Endothelial cell of umbilical vein (primary cell): ENCODE results near the gene ZNF724. TPM values are rescaled to one million over a fixed set of nuclear protein-coding genes. Genes with fewer than 3 reads are reported as not detected.
"Not testable (repeated sequence)": the region's sequence is repeated elsewhere in the genome, so short reads cannot be mapped to it uniquely, and the experiment has no call there.

Source experiments
- BruUV-seq: library from RNA; stranded (reverse); fragments of 400-500 nt; replicated peaks from 2 replicates; lab custom pipeline; 2021; lab: Mats Ljungman, UMichigan
- CTCF ChIA-PET: fragments of 300-600, 350-600 bp; sonication (Branson Sonifier 250); formaldehyde crosslinking; loops from one replicate; lab custom pipeline; 2021; ENCODE audit warnings: antibody characterized with exemption, inconsistent platforms; lab: Charles Lee
- POLR2A ChIA-PET: fragments of 300-600, 350-600 bp; sonication (Branson Sonifier 250); formaldehyde crosslinking; loops from one replicate; lab custom pipeline; 2021; ENCODE audit warnings: antibody characterized with exemption, inconsistent platforms; lab: Charles Lee
- DNase-seq: peaks from one replicate; pipeline ENCODE4 v3.0.0-alpha.2; 2011; ENCODE audit warnings: low read depth, low spot score
- FAIRE-seq: peaks from 2 replicates; lab custom pipeline; 2011; peaks lifted over from hg19 to GRCh38; lab: Jason Lieb, UNC
- H2AFZ ChIP-seq: 2 replicates; pipeline ENCODE4 v1.6.0; 2012; ENCODE audit warnings: low read depth, low read length, control low read depth, inconsistent platforms
- H3K27ac ChIP-seq: 2 replicates; pipeline ENCODE4 v1.5.1; 2011; ENCODE audit warnings: low read depth, mild to moderate bottlenecking, control low read depth, low read length, moderate library complexity; ENCODE audit not compliant: insufficient read depth
- H3K27me3 ChIP-seq, 2 experiments: 2 replicates each; pipeline versions ENCODE4 v1.6.0 to v1.6.1; 2011; ENCODE audit warnings: low read length in 2 of 2, mixed read lengths in 1 of 2; ENCODE audit not compliant: control insufficient read depth in 2 of 2, insufficient read depth in 2 of 2
- H3K36me3 ChIP-seq, 2 experiments: 2 replicates in 1 of 2; 3 replicates in 1 of 2; pipeline ENCODE4 v1.5.1; 2011; ENCODE audit warnings: low read length in 2 of 2, mild to moderate bottlenecking in 1 of 2, moderate library complexity in 1 of 2; ENCODE audit not compliant: control insufficient read depth in 2 of 2, insufficient read depth in 2 of 2; ENCODE audit errors: extremely low read depth in 1 of 2
- H3K4me1 ChIP-seq: 3 replicates; pipeline ENCODE4 v1.5.1; 2011; ENCODE audit warnings: mild to moderate bottlenecking, low read length; ENCODE audit not compliant: control insufficient read depth, insufficient read depth; ENCODE audit errors: extremely low read depth
- H3K4me2 ChIP-seq: 2 replicates; pipeline ENCODE4 v1.6.1; 2011; ENCODE audit warnings: low read length, control low read depth, mixed read lengths; ENCODE audit not compliant: insufficient read depth
- H3K4me3 ChIP-seq, 3 experiments: fragments of 200-600 bp in 1 of 3; sonication (generic), shearing (Covaris generic) in 1 of 3; replicated peaks in 1 of 3; 2 replicates each; pipeline ENCODE4 v1.5.1; 2011 to 2016; ENCODE audit warnings: control low read depth in 3 of 3, low read length in 3 of 3, mild to moderate bottlenecking in 2 of 3, inconsistent platforms in 1 of 3, low read depth in 1 of 3, moderate library complexity in 1 of 3; ENCODE audit not compliant: insufficient read depth in 1 of 3
- H3K79me2 ChIP-seq: 2 replicates; pipeline ENCODE4 v1.6.0; 2012; ENCODE audit warnings: low read length, inconsistent platforms; ENCODE audit not compliant: control insufficient read depth, insufficient read depth
- H3K9ac ChIP-seq: replicated peaks from 2 replicates; pipeline ENCODE3; 2011; ENCODE audit warnings: low read length, control low read depth; ENCODE audit not compliant: insufficient read depth; ENCODE audit errors: extremely low read depth
- H3K9me1 ChIP-seq: replicated peaks from 3 replicates; pipeline ENCODE4 v1.6.0; 2011; ENCODE audit warnings: mild to moderate bottlenecking, low read length; ENCODE audit not compliant: control insufficient read depth, insufficient read depth; ENCODE audit errors: extremely low read depth
- H3K9me3 ChIP-seq: replicated peaks from 2 replicates; pipeline ENCODE4 v1.5.1; 2012; ENCODE audit warnings: low read length, inconsistent platforms; ENCODE audit not compliant: control insufficient read depth, insufficient read depth
- H4K20me1 ChIP-seq: replicated peaks from 2 replicates; pipeline ENCODE3; 2011; ENCODE audit warnings: mild to moderate bottlenecking, low read length; ENCODE audit not compliant: control insufficient read depth, insufficient read depth; ENCODE audit errors: extremely low read depth
- EZH2 ChIP-seq: IDR thresholded peaks from 2 replicates; pipeline ENCODE4 v1.6.1; 2012; ENCODE audit warnings: borderline replicate concordance, low read depth, mild to moderate bottlenecking, moderate library complexity, low read length, inconsistent platforms; ENCODE audit not compliant: severe bottlenecking
- FOS ChIP-seq: IDR thresholded peaks from 2 replicates; pipeline ENCODE4 v1.6.1; 2011; ENCODE audit warnings: mild to moderate bottlenecking, low read length, moderate library complexity, borderline replicate concordance; ENCODE audit not compliant: insufficient read depth
- POLR2AphosphoS5 ChIP-seq: IDR thresholded peaks from 2 replicates; pipeline ENCODE4 v1.6.1; 2012; ENCODE audit warnings: low read depth, mild to moderate bottlenecking, control low read depth, low read length, moderate library complexity; ENCODE audit not compliant: insufficient read depth
- dilution Hi-C: fragments of 300-500 bp; cut with MboI; formaldehyde crosslinking; loops from one replicate; pipeline ENCODE4 v1.15.0; 2019; ENCODE audit warnings: low sequenced_read_pairs; ENCODE audit not compliant: extremely low pct_ligation_motif_present
- intact Hi-C: fragments of 100-400 bp; cut with micrococcal nuclease; formaldehyde crosslinking; loops from one replicate; pipeline ENCODE4 v1.10.0; 2022
- polyA plus RNA-seq, 4 experiments: library from polyadenylated mRNA; depleted of rRNA in 3 of 4; stranded (reverse) in 3 of 4; unstranded in 1 of 4; fragments of >200 nt; gene quantifications; 2 replicates each; pipeline versions ENCODE4 v1.2.1 to v1.2.3, GENCODE V29; 2011 to 2012; ENCODE audit warnings: missing spikeins in 1 of 4
- total RNA-seq: library from RNA; stranded (reverse); gene quantifications from 2 replicates; pipeline ENCODE4 v1.2.3, GENCODE V29; 2021
- TF ChIP-seq, protein P1 (sequence below), 2 donors: IDR thresholded peaks; 1 replicate in 1 of 2; 2 replicates in 1 of 2; pipeline ENCODE4 v1.5.1; 2011; ENCODE audit warnings: low read length in 2 of 2, mild to moderate bottlenecking in 2 of 2, moderate library complexity in 2 of 2, control low read depth in 1 of 2, inconsistent platforms in 1 of 2, low read depth in 1 of 2; ENCODE audit not compliant: insufficient read depth in 1 of 2; ENCODE audit errors: extremely low read depth in 1 of 2
- TF ChIP-seq, protein P2 (sequence below): IDR thresholded peaks from 2 replicates; pipeline ENCODE4 v1.6.1; 2011; ENCODE audit not compliant: insufficient read depth, insufficient read length

Gene ZNF724
- total and polyA plus RNA-seq, 2 donors (not counting 3 experiments of a cell fraction or from before 2014, with no cell fraction given) = 0.77 to 6.0 TPM

DNA sequence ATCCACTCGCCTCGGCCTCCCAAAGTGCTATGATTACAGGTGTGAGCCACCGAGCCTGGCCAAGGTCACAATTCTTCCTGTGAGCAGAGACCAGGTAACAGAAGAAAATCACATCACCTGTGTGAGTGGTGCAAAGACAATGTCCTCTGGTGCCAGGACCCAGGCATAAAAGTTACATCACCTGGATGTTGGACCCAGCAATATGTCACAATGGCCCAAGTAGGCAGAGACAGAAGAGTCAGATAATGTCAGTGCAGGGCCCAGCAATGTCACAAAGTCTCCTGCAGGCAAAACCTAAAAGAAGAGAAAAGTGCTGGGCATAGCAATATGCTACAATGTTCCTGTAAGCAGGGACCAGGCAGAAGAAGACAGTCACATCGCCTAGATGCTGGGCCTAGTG is 5.5 kb upstream of the ZNF724 start:
- Histone ChIP-seq H4K20me1 (no peaks in the 10 kb centered on the region), H3K4me2 (no peak overlapping the region), H3K27me3 (no peaks in the 10 kb centered on the region), H3K27ac (no peak overlapping the region), H2AFZ (no peak overlapping the region), H3K9ac (no peak overlapping the region), H3K4me3 (no peak overlapping the region), H3K79me2 (no peaks in the 10 kb centered on the region), H3K4me1 (no peaks in the 10 kb centered on the region), H3K9me3 (no peaks in the 10 kb centered on the region), H3K36me3 (no peaks in the 10 kb centered on the region), H3K9me1 (no peaks in the 10 kb centered on the region)
- CTCF ChIA-PET = no interaction called here
- FAIRE-seq (no peak), DNase-seq (no peak)
- dilution Hi-C loops (no loop called here), intact Hi-C loops (no loop called here)
- no peak for TF ChIP-seq EZH2
- POLR2A ChIA-PET = no interaction called here
- BruUV-seq = no TSS peak

DNA sequence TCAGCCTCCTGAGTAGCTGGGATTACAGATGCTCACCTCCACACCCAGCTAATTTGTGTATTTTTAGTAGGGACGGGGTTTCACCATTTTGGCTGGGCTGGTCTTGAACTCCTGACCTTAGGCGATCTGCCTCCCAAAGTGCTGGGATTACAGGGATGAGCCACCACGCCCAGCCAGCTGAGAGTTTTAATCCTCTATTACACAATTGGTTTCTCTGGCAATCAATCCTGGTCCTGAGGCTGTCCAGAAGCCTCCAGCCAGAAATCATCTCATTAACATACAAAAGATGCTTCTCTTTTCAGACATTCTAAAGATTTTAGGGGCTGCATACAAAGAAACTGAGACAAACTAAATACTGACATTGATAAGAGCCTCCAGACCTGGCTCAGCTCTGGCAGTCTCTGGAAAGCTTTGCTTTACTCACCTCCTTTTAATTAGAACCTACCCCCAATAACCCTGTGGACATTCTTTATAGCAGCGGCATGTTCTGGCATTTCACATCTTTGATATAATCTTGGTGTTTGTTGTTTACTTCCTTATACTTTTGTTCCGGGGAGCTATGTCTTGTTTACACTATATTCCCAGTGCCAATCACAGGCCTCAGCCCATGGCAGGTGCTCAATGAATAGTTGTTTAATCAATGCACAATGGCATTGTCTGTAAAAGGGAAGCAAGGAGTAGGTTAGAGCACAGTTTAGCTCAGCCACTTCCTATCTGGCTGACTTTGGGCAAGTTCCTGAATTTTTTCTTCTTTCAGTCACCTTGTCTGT is 4.1 kb upstream of the ZNF724 start:
- H3K4me3 ChIP-seq = no peak overlapping the region
- no TSS peak for BruUV-seq
- H3K27me3 ChIP-seq = no peaks in the 10 kb centered on the region
- intact Hi-C loops (loop anchor here (5.0 kb wide), 1 partner anchor 137 kb away; the partner anchor contains the start of gene ZNF730), dilution Hi-C loops (no loop called here)
- peaks cover under 1% of the 10 kb centered on the region for H3K79me2 ChIP-seq
- no peaks in the 10 kb centered on the region for H3K9me3 ChIP-seq
- H3K27ac ChIP-seq = no peak overlapping the region
- TF ChIP-seq POLR2AphosphoS5 (no peak), FOS (no peak)
- TF ChIP-seq, protein P1, sequence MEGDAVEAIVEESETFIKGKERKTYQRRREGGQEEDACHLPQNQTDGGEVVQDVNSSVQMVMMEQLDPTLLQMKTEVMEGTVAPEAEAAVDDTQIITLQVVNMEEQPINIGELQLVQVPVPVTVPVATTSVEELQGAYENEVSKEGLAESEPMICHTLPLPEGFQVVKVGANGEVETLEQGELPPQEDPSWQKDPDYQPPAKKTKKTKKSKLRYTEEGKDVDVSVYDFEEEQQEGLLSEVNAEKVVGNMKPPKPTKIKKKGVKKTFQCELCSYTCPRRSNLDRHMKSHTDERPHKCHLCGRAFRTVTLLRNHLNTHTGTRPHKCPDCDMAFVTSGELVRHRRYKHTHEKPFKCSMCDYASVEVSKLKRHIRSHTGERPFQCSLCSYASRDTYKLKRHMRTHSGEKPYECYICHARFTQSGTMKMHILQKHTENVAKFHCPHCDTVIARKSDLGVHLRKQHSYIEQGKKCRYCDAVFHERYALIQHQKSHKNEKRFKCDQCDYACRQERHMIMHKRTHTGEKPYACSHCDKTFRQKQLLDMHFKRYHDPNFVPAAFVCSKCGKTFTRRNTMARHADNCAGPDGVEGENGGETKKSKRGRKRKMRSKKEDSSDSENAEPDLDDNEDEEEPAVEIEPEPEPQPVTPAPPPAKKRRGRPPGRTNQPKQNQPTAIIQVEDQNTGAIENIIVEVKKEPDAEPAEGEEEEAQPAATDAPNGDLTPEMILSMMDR (IDR thresholded peaks at IDR 0.05; ENCODE audit: extremely low read depth in 1 of 2, insufficient read depth in 1 of 2, low read depth in 1 of 2, low read length in 2 of 2) = no peak
- TF ChIP-seq, protein P2, sequence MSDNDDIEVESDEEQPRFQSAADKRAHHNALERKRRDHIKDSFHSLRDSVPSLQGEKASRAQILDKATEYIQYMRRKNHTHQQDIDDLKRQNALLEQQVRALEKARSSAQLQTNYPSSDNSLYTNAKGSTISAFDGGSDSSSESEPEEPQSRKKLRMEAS = no peak
- H2AFZ ChIP-seq = no peak overlapping the region
- no peaks in the 10 kb centered on the region for H3K9me1 ChIP-seq
- no peaks in the 10 kb centered on the region for H4K20me1 ChIP-seq
- CTCF ChIA-PET = no interaction called here
- DNase-seq (no peak), FAIRE-seq (no peak)
- POLR2A ChIA-PET = no interaction called here
- H3K4me2 ChIP-seq = no peak overlapping the region
- H3K36me3 ChIP-seq = no peaks in the 10 kb centered on the region
- no peak overlapping the region for H3K9ac ChIP-seq
- H3K4me1 ChIP-seq = no peaks in the 10 kb centered on the region

DNA sequence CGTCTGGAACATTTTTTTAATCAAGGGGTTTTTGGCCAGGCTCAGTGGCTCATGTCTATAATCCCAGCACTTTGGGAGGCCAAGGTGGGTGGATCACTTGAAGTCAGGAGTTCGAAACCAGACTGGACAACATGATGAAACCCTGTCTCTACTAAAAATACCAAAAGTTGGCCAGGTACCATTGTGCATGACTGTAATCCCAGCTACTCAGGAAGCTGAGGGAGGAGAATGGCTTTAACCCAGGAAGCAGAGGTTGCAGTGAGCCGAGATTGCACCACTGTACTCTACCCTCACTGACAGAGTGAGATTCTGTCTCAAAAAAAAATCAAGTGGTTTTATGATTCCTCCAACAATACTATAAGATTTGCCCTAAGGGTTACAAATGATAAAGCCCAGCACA is 3.1 kb upstream of the ZNF724 start:
- CTCF ChIA-PET, H3K79me2 ChIP-seq, H3K27ac ChIP-seq, POLR2A ChIA-PET, H3K9ac ChIP-seq, H3K4me3 ChIP-seq, H4K20me1 ChIP-seq, dilution Hi-C loops, BruUV-seq, H3K27me3 ChIP-seq, H3K4me1 ChIP-seq, H3K4me2 ChIP-seq, H2AFZ ChIP-seq, H3K9me1 ChIP-seq, H3K36me3 ChIP-seq, H3K9me3 ChIP-seq, DNase-seq: not testable (repeated sequence)
- intact Hi-C loops = loop anchor here (5.0 kb wide), 1 partner anchor 136 kb away; the partner anchor contains the start of gene ZNF730
- FAIRE-seq = peak; percentile 26
